ENCODE results near the gene UQCRH.

- TF ChIP-seq CTCF (IDR thresholded peaks at IDR 0.05), result no peak
- no peak for TF ChIP-seq POLR2A (IDR thresholded peaks at IDR 0.05)
- TF ChIP-seq POLR2AphosphoS5 (IDR thresholded peaks at IDR 0.05), result no peak
These were observed 61.1 kb downstream of the UQCRH start for GRCh38 chr1:46364612-46365011.
